K562 (cell line): Measurements from ENCODE around the gene LONP1. TPM values are rescaled to one million over a fixed set of nuclear protein-coding genes. Genes with fewer than 3 reads are reported as not detected.

Experiments used
- BRD9 ChIP-seq: fragments of 450-650 bp; IDR thresholded peaks from 2 replicates; pipeline ENCODE4 v1.6.1; 2018; ENCODE audit warnings: low read depth; ENCODE audit not compliant: partially characterized antibody
- CHD2 ChIP-seq: IDR thresholded peaks from 2 replicates; pipeline ENCODE4 v1.6.1; 2011; ENCODE audit warnings: low read depth, low read length
- FOSL1 ChIP-seq: fragments of 200-800 bp; sonication (Bioruptor generic); conservative IDR thresholded peaks from 2 replicates; pipeline ENCODE4 v1.6.1; 2016; ENCODE audit warnings: missing genetic modification characterization, missing compliant biosample characterization
- IRF2 ChIP-seq: sonication (generic); formaldehyde crosslinking; IDR thresholded peaks from 2 replicates; pipeline ENCODE4 v1.8.1; 2022; ENCODE audit warnings: mild to moderate bottlenecking, missing genetic modification reagents
- KAT2B ChIP-seq: IDR thresholded peaks from one replicate; pipeline ENCODE4 v1.6.1; 2012; ENCODE audit warnings: low read depth, mild to moderate bottlenecking, control low read depth, inconsistent platforms, low read length, moderate library complexity
- LCOR ChIP-seq: sonication (generic); formaldehyde crosslinking; IDR thresholded peaks from 2 replicates; pipeline ENCODE4 v1.8.0; 2022; ENCODE audit warnings: mild to moderate bottlenecking, missing genetic modification reagents
- MEF2A ChIP-seq: IDR thresholded peaks from 2 replicates; pipeline ENCODE4 v1.6.1; 2011; ENCODE audit warnings: low read depth, mild to moderate bottlenecking, low read length, moderate library complexity; ENCODE audit not compliant: control insufficient read depth
- MYC ChIP-seq, 2 experiments: fragments of 250-450 bp in 1 of 2; sonication (Bioruptor Pico) in 1 of 2; IDR thresholded peaks; 2 replicates each; pipeline versions ENCODE4 v1.5.1 to v1.6.1; 2012 to 2021; ENCODE audit warnings: low read depth in 2 of 2, borderline replicate concordance in 1 of 2, improper control_type of control experiment in 1 of 2, low read length in 1 of 2, mild to moderate bottlenecking in 1 of 2, moderate library complexity in 1 of 2
- POLR2B ChIP-seq: fragments of 450-650 bp; IDR thresholded peaks from 2 replicates; pipeline ENCODE4 v1.6.1; 2018; ENCODE audit warnings: low read depth; ENCODE audit not compliant: partially characterized antibody
- PTBP1 ChIP-seq: fragments of 200-400 bp; formaldehyde crosslinking; IDR thresholded peaks from 2 replicates; pipeline ENCODE4 v1.6.1; 2017; ENCODE audit warnings: low read depth, low read length
- SP2 ChIP-seq: IDR thresholded peaks from 2 replicates; pipeline ENCODE4 v1.6.1; 2011; ENCODE audit warnings: mild to moderate bottlenecking, low read depth, low read length, moderate library complexity; ENCODE audit not compliant: poor library complexity, severe bottlenecking; ENCODE audit errors: extremely low read depth
- TCFL5 ChIP-seq: fragments of 250-450 bp; sonication (Bioruptor Pico); conservative IDR thresholded peaks from 2 replicates; pipeline ENCODE4 v1.6.1; 2021; ENCODE audit warnings: mild to moderate bottlenecking, moderate library complexity, matching md5 sums
- ZNF431 ChIP-seq: sonication (generic); formaldehyde crosslinking; IDR thresholded peaks from 2 replicates; pipeline ENCODE4 v1.8.0; 2022; ENCODE audit warnings: mild to moderate bottlenecking, missing genetic modification reagents
- ZNF76 ChIP-seq: fragments of 250-450 bp; sonication (Bioruptor Pico); IDR thresholded peaks from 2 replicates; pipeline ENCODE4 v1.4.0; 2020; ENCODE audit warnings: mild to moderate bottlenecking, moderate library complexity, borderline replicate concordance
- polyA plus RNA-seq, 8 experiments: library from polyadenylated mRNA; depleted of rRNA in 4 of 8; stranded (reverse) in 5 of 8; unstranded in 3 of 8; fragments of >200 nt; fragmentation: Nextera tagmentation in 2 of 8; fragmentation: Illumina TruSeq in 1 of 8; extraction: Ambion mirVana in 2 of 8; extraction: Trizol in 1 of 8; gene quantifications; 2 replicates each; pipeline versions ENCODE4 v1.2.1 to v1.2.3, GENCODE V29; 2011 to 2014; ENCODE audit warnings: inconsistent platforms in 1 of 8, missing spikeins in 1 of 8
- total RNA-seq, 7 experiments: library from RNA; depleted of rRNA in 6 of 7; stranded (reverse); fragments of >200 nt in 6 of 7; fragmentation: Illumina TruSeq in 2 of 7; extraction: Trizol in 2 of 7; gene quantifications; 2 replicates each; pipeline versions ENCODE4 v1.2.1 to v1.2.3, GENCODE V29; 2011 to 2021; ENCODE audit warnings: low replicate concordance in 1 of 7
- TF ChIP-seq, protein P1 (sequence below): fragments of 250-450 bp; sonication (Bioruptor Pico); IDR thresholded peaks from 2 replicates; pipeline ENCODE4 v1.5.0; 2021; ENCODE audit warnings: mild to moderate bottlenecking, borderline replicate concordance
- TF ChIP-seq, protein P2 (sequence below), 2 experiments: fragments of 450-650 bp in 1 of 2; IDR thresholded peaks; 2 replicates each; pipeline ENCODE4 v1.6.1; 2011 to 2017; ENCODE audit warnings: low read depth in 2 of 2, antibody characterized with exemption in 1 of 2, borderline replicate concordance in 1 of 2, low read length in 1 of 2, mild to moderate bottlenecking in 1 of 2, mixed read lengths in 1 of 2; ENCODE audit not compliant: control insufficient read depth in 1 of 2
- TF ChIP-seq, protein P3 (sequence below): fragments of 450-650 bp; IDR thresholded peaks from 2 replicates; pipeline ENCODE4 v1.7.1; 2018; ENCODE audit warnings: mild to moderate bottlenecking, low read depth; ENCODE audit not compliant: partially characterized antibody

Gene LONP1
- total and polyA plus RNA-seq, 9 of the 15 experiments (the other 6 are each of a cell fraction or from before 2014, with no cell fraction given), result 1.1 to 238 (median 84.5) TPM

DNA sequence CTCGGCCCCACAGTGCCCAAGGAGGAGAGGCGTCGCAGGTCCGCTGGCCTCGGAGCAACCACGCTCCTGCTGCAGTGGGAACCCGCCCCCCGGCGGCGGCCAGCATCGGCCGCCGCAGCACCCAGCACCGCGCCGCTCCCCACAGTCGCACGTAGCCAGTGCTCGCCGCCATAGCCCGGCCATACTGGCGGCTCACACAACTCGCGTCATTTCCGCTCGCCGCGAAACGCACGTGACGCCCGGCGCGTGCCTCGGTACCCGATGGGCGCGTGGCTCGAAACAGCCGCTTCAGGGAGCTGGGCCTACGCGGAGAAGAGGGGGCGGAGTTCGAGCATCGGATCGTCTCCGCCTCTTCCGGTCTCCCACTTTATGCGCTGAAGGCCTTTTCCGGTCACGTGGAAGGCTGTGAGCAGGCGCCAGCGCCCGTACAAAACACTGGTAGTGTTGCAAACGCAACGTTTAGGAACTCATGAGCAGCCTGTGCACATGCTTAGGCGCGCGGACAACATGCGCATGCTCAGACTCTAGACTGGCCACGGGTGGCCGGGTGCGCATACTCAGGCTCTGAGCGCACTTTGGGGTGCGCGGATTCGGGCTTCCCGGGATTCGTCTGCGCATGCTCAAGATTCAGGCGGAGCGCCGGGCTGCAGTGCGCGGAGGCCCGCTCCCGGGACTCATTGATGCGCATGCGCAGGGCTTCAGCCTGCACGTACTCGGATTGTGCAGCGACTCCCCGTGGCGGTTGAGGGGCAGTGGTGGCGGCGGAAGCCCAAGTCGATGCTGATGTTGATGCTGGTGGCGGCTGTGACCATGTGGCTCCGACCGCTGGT, at the start of gene LONP1, which contains the start of gene CATSPERD (continued):
- TF ChIP-seq, protein P1, sequence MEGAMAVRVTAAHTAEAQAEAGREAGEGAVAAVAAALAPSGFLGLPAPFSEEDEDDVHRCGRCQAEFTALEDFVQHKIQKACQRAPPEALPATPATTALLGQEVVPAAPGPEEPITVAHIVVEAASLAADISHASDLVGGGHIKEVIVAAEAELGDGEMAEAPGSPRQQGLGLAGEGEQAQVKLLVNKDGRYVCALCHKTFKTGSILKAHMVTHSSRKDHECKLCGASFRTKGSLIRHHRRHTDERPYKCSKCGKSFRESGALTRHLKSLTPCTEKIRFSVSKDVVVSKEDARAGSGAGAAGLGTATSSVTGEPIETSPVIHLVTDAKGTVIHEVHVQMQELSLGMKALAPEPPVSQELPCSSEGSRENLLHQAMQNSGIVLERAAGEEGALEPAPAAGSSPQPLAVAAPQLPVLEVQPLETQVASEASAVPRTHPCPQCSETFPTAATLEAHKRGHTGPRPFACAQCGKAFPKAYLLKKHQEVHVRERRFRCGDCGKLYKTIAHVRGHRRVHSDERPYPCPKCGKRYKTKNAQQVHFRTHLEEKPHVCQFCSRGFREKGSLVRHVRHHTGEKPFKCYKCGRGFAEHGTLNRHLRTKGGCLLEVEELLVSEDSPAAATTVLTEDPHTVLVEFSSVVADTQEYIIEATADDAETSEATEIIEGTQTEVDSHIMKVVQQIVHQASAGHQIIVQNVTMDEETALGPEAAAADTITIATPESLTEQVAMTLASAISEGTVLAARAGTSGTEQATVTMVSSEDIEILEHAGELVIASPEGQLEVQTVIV (CRISPR knock-in tag), result no peak
- peak; percentile 94 for TF ChIP-seq LCOR (CRISPR knock-in tag)
- TF ChIP-seq SP2, result no peak
- 0 out of 2 replicates have a peak, but pooled peaks have one; percentile 21 for TF ChIP-seq CHD2
- TF ChIP-seq, protein P2, sequence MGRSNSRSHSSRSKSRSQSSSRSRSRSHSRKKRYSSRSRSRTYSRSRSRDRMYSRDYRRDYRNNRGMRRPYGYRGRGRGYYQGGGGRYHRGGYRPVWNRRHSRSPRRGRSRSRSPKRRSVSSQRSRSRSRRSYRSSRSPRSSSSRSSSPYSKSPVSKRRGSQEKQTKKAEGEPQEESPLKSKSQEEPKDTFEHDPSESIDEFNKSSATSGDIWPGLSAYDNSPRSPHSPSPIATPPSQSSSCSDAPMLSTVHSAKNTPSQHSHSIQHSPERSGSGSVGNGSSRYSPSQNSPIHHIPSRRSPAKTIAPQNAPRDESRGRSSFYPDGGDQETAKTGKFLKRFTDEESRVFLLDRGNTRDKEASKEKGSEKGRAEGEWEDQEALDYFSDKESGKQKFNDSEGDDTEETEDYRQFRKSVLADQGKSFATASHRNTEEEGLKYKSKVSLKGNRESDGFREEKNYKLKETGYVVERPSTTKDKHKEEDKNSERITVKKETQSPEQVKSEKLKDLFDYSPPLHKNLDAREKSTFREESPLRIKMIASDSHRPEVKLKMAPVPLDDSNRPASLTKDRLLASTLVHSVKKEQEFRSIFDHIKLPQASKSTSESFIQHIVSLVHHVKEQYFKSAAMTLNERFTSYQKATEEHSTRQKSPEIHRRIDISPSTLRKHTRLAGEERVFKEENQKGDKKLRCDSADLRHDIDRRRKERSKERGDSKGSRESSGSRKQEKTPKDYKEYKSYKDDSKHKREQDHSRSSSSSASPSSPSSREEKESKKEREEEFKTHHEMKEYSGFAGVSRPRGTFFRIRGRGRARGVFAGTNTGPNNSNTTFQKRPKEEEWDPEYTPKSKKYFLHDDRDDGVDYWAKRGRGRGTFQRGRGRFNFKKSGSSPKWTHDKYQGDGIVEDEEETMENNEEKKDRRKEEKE (IDR thresholded peaks at IDR 0.05; ENCODE audit: borderline replicate concordance in 1 of 2, control insufficient read depth in 1 of 2, low read depth in 2 of 2, low read length in 1 of 2), result no peak
- no peak for TF ChIP-seq ZNF76 (CRISPR knock-in tag)
- no peak for TF ChIP-seq KAT2B
- peak; percentile 100 for TF ChIP-seq MYC (IDR thresholded peaks at IDR 0.05; ENCODE audit: low read depth, low read length)
- peak; percentile 93 for TF ChIP-seq MYC (CRISPR knock-in tag; IDR thresholded peaks at IDR 0.05; ENCODE audit: borderline replicate concordance, low read depth)
- TF ChIP-seq FOSL1, result 0 out of 2 replicates have a peak, but pooled peaks have one; percentile 25
- no peak for TF ChIP-seq ZNF431 (CRISPR knock-in tag)
- TF ChIP-seq IRF2 (CRISPR knock-in tag), result no peak
- no peak for TF ChIP-seq BRD9
- TF ChIP-seq, protein P3, sequence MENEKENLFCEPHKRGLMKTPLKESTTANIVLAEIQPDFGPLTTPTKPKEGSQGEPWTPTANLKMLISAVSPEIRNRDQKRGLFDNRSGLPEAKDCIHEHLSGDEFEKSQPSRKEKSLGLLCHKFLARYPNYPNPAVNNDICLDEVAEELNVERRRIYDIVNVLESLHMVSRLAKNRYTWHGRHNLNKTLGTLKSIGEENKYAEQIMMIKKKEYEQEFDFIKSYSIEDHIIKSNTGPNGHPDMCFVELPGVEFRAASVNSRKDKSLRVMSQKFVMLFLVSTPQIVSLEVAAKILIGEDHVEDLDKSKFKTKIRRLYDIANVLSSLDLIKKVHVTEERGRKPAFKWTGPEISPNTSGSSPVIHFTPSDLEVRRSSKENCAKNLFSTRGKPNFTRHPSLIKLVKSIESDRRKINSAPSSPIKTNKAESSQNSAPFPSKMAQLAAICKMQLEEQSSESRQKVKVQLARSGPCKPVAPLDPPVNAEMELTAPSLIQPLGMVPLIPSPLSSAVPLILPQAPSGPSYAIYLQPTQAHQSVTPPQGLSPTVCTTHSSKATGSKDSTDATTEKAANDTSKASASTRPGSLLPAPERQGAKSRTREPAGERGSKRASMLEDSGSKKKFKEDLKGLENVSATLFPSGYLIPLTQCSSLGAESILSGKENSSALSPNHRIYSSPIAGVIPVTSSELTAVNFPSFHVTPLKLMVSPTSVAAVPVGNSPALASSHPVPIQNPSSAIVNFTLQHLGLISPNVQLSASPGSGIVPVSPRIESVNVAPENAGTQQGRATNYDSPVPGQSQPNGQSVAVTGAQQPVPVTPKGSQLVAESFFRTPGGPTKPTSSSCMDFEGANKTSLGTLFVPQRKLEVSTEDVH, result peak; percentile 89
- no peak for TF ChIP-seq PTBP1
- no peak for TF ChIP-seq TCFL5 (CRISPR knock-in tag)
- TF ChIP-seq MEF2A, result 0 out of 2 replicates have a peak, but pooled peaks have one; percentile 7
- peak; percentile 92 for TF ChIP-seq POLR2B
